Muscle layer of duodenum (tissue), 2 donors: ENCODE measurements around the gene PRPF6.

Experiments
- H3K27ac ChIP-seq: one replicate; pipeline ENCODE4 v1.7.0; 2013; ENCODE audit warnings: mild to moderate bottlenecking, low read length
- H3K27me3 ChIP-seq: one replicate; pipeline ENCODE4 v1.7.0; 2013; ENCODE audit warnings: low read depth, mild to moderate bottlenecking, control low read depth, low read length
- H3K36me3 ChIP-seq, 2 donors: one replicate each; pipeline ENCODE4 v1.7.0; 2013; ENCODE audit warnings: low read length in 2 of 2, control low read depth in 1 of 2, mild to moderate bottlenecking in 1 of 2; ENCODE audit not compliant: insufficient read depth in 2 of 2, control insufficient read depth in 1 of 2
- H3K4me1 ChIP-seq, 2 donors: one replicate each; pipeline ENCODE4 v1.7.0; 2013; ENCODE audit warnings: low read length in 2 of 2, mild to moderate bottlenecking in 2 of 2, control low read depth in 1 of 2, moderate library complexity in 1 of 2; ENCODE audit not compliant: insufficient read depth in 2 of 2, control insufficient read depth in 1 of 2
- H3K4me3 ChIP-seq, 2 donors: one replicate each; pipeline ENCODE4 v1.7.0; 2013; ENCODE audit warnings: low read length in 2 of 2, low read depth in 1 of 2, mild to moderate bottlenecking in 1 of 2
- H3K9me3 ChIP-seq, 2 donors: one replicate each; pipeline ENCODE4 v1.7.0; 2013; ENCODE audit warnings: low read length in 2 of 2, control low read depth in 1 of 2, mild to moderate bottlenecking in 1 of 2; ENCODE audit not compliant: control insufficient read depth in 1 of 2
- donor health status: healthy.

PRPF6 gene

DNA sequence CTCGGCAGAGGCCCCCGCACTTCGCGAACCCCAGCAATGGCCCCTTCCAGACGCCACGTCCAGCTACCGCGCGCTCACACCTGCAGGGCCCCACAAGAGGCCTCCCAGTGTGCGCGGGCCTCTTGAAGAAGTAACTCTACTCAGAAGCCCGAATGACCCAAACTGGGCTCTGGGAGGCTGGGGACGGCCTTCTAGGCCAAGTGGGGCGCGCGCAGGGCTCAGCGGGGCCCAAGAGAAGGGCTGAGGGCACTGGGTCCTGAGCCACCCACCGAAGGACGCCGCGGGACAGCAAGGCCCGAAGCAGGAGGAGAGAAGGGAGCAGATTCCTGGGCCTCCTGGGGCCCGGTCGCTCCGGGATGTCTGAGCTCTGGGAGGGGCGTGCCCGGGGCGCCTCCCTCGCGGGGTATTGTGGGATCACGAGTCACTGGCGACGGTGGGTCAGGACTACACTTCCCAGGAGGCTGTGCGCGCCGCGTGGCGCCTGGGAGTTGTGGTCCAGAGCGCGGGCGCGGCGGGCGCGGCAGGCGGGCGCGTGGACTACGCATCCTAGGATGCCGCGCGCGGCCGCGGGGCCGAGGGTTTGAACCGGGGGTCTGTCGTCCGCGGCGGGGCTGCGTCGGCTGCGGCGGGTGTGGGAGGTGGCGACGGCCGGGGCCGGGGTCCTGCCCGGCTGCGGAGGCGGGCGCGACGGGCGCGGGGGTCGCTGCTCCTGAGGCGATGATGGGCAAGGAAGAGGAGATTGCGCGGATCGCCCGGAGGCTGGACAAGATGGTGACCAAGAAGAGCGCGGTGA lies 81.9 kb downstream of the PRPF6 start, which contains the start of gene TCEA2:
Gene TCEA2, plus strand, starts transcription at position 603 of the 793 bp plus-strand sequence. Its CDS starts 115 bp downstream, at position 718.
- H3K4me3 ChIP-seq: peak within 1 kb of the TSS; percentile 59 to 91
- H3K27me3 ChIP-seq: no peaks in the 10 kb centered on the region
- H3K27ac ChIP-seq: no peak within 1 kb of the TSS
- H3K4me1 ChIP-seq: peaks cover 0 to 21% of the 10 kb centered on the region in 2 donors
- no peaks in the 10 kb centered on the region for H3K9me3 ChIP-seq
- H3K36me3 ChIP-seq: no peaks in the 10 kb centered on the region

DNA sequence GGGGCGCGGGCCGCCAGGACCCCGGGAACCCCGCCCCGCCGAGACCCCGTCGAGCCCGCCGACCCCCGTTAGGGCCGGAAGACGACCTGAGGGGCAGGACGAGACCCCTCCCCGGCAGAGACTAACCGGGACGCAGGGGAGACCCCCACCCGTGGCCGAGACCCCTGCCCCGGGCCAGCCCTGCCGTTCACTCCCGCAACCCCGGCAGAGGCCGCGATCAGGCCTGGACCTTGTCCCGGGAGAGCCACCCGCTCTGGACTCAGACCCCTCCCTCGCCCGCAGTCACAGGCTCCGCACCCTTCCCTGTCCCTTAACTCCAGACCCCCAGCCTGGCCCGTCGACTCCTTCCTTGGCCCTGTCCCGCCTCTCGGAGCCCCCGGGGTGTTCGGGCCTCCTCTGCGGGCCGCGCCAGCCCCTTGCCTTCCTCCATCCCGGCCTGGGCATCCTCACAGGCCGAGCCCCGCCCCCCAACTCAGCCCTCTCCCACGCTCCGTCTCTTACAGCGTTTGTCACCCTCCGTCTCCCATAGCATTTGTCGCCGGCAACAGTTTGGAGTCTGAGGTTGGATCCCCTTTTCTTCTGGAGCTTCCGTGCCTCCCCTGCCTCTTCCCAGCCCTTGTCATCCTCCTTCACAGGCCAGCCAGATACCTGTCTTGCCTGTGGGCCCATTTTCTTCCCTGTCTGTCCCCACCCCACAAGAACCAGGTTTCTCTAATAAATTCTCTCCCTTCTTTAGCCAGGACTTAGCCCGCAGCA lies 82.6 kb downstream of the PRPF6 start:
- H3K27ac ChIP-seq: no peak overlapping the region
- H3K27me3 ChIP-seq: no peaks in the 10 kb centered on the region
- no peaks in the 10 kb centered on the region for H3K9me3 ChIP-seq
- peaks cover 0 to 21% of the 10 kb centered on the region in 2 donors for H3K4me1 ChIP-seq
- H3K36me3 ChIP-seq: no peaks in the 10 kb centered on the region
- H3K4me3 ChIP-seq: peak overlapping the region; percentile 59 to 91

DNA sequence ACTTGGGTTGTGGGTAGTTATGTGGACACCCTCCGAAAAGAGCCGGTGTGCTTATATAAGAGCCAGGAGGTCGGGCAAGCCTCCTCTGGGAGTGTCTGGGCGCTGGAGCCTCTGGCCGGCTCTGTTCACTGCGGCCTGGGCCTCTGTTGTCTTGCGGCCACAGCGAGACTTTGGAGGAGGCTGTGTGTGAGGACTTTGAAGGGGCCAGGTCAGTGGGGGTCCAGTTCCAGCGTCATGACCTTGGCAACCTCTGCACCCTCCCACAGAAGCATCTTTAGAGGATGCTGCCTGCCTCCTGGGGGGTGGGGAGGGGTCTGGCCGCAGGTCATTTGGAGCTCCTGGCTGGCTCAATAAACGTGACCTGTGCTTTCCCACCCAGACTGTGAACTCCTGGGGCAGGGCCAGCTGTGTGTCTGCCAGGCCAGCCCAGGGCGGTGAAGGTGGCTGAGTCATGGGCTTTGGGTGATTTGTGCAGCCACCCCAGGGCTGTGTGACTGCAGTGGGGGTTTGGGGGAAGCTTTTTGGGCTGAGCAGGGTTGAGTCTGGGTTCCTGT lies 83.3 kb downstream of the PRPF6 start:
- H3K27ac ChIP-seq: no peak overlapping the region
- no peaks in the 10 kb centered on the region for H3K27me3 ChIP-seq
- peaks cover 0 to 21% of the 10 kb centered on the region in 2 donors for H3K4me1 ChIP-seq
- H3K9me3 ChIP-seq: no peaks in the 10 kb centered on the region
- peak overlapping the region; percentile 59 to 91 for H3K4me3 ChIP-seq
- no peaks in the 10 kb centered on the region for H3K36me3 ChIP-seq

DNA sequence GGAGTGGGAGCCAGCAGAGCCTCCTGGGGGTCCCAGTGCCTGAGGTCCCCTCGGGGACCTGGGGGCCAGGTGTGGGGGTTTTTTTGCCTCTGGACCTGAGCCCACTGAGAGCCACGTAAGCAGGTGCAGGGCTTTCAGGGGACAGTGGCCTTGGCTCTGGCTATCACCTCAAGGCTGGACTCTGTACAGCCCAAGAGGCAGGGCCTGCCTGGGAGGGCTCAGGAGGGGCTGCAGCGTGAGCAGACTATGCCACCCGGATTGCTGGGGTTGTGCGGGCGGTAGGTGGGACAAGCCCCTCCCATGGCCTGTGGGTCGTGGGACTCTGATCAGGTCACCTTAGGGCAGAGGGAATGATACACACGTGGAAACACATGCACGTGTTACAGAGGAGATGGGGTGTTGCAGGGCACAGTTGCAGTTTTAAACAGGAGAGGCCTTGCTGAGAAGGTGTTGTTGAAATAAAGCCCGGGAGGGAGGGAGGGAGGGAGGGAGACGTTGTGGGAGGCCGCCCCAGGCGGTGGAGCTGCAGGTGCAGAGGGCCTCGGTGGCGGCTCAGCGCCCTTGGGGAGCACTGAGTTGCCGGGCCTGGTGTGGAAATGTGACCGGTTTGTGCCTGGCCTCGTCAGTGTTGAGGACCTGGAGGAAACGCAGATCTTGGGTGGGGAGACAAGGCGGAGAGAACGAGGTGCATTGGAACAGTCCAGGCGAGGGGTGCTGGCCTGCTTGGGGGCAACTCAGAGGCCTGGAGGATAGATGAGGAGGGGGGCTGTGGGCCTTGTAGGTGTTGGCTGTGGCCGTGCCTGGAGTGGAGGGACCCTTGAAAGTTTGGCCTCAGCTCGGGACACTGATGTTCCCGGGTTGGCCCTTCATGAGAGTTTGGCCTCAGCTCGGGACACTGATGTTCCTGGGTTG lies 84.4 kb downstream of the PRPF6 start:
- no peaks in the 10 kb centered on the region for H3K36me3 ChIP-seq
- no peaks in the 10 kb centered on the region for H3K27me3 ChIP-seq
- no peak overlapping the region for H3K4me3 ChIP-seq
- H3K9me3 ChIP-seq: no peaks in the 10 kb centered on the region
- no peak overlapping the region for H3K27ac ChIP-seq
- peaks cover 0 to 21% of the 10 kb centered on the region in 2 donors for H3K4me1 ChIP-seq

DNA sequence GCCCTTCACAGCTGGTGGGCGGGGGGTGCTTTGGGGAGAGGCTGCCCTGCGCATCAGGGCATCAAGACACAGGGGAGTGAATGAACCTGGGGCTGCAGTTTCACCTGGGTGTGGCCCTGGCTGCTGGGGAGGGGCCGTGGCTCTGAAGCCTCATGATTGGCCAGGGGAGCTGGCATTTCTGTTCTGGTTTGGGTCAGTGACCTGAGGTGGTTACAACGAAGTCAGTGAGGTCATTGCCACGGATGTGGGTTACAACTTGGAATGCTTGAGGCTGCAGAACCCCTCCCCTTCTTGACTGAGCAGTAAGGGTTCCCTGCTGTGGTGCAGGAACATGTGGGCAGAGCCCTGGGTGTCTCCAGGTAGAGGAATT lies 85.0 kb downstream of the PRPF6 start:
- H3K27ac ChIP-seq: no peak overlapping the region
- H3K36me3 ChIP-seq: no peaks in the 10 kb centered on the region

DNA sequence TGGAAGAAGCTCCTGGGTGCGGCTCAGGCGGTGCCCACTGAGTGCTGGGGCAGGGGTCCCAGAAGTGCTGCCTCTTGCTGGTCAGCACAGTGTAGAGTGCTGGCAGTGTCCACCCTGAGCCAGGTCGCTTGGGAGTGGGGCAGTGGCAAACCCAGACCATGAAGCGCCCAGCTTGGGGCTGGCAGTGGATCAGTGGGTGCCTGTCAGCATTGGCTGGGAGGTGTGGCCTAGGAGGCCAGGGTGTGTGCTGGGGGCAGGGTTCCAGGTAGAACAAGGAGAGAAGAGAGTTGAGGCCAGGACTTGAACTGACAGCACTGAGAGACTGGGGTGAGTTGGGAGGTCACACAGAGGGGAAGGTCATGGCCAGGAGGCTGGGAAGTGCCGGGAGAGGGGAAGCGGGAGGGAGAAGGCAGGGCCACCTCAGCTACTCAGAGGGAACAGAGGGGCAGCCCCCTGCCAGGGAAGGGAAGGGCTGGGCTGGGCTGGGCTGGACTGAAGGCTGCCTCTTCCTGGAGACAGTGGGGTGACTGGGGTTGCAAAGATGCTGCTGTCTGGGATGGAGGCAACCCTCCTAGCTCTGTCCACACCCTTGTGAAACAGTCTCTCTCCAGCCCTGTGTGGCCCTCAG lies 86.2 kb downstream of the PRPF6 start:
- Histone ChIP-seq H3K27ac (no peak overlapping the region), H3K9me3 (no peaks in the 10 kb centered on the region)

More for the DNA sequence above, 85.0 kb downstream of the PRPF6 start:
- peaks cover 0 to 21% of the 10 kb centered on the region in 2 donors for H3K4me1 ChIP-seq
- H3K27me3 ChIP-seq: no peaks in the 10 kb centered on the region
- no peaks in the 10 kb centered on the region for H3K9me3 ChIP-seq
- no peak overlapping the region for H3K4me3 ChIP-seq

DNA sequence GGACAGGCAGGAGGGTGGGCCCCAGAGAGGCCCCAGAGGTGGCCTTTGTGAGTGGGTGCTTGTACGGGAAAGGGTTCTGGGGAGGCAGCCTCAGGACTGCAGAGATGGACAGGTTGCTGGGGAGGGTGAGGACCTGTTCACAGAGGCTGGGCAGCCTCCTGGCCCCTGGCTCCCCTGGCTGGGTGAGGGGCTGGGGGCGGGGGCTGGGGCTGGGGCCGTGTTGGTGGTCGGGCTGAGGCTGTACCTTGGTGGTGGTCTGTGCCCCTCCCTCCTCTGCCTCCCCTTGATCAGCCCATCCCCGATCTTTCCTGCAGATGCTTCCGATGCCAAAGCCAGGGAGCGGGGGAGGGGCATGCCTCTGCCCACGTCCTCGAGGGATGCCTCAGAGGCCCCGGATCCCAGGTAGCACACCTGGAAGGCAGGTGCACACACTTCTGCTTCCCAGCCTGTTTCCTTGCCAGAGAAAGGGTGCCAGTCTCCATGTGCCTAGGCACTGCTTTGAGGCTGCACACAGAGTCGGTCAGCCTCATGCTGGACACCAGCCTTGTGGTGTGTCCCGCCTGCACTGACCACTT lies 86.9 kb downstream of the PRPF6 start:
- Histone ChIP-seq H3K27me3 (no peaks in the 10 kb centered on the region), H3K36me3 (peaks cover 0 to 15% of the 10 kb centered on the region in 2 donors), H3K9me3 (no peaks in the 10 kb centered on the region), H3K4me1 (peaks cover 0 to 14% of the 10 kb centered on the region in 2 donors), H3K4me3 (no peak overlapping the region), H3K27ac (no peak overlapping the region)

More for the DNA sequence above, 86.2 kb downstream of the PRPF6 start:
- peaks cover 0 to 8% of the 10 kb centered on the region in 2 donors for H3K36me3 ChIP-seq
- H3K4me3 ChIP-seq: no peak overlapping the region
- peaks cover 0 to 19% of the 10 kb centered on the region in 2 donors for H3K4me1 ChIP-seq
- H3K27me3 ChIP-seq: no peaks in the 10 kb centered on the region

DNA sequence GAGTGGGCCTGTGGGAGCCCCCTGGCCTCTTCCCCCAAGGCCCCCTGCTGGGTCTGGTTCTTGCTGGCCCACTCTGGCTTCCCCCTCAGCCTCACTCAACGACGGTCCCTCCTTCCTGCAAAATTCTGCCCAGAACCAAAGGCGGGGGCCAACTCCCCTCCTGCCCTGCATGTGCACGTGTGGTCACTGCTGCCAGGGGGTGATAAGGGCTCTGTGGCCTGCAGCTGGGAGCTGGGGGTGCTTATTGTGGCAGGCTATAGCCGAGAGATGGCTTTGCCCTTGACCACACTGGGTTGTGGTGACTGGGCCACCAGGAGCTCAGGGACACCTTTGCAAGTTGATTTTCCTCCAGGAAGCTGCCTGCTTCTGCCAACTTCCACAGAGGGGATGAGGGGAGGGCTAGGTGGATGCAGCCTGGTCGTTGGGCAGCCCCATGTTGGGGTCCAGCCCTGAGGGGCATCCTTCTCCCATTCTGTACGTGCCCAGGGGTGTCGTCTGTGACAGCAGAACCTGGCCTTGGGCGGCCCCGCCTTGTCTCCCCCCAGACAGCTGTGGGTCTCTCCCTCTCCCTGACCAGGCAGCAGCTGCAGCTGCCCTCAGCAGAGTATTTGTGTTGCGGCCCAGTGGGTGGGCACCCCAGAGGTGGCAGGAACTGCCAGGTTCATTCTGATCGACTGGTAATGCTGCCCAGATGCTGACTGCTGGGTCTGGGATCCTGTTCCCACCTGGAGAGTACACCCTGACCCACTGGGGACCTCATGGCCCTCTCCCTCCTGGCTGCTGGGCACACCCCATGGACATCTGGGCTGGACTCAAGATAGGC lies 87.7 kb downstream of the PRPF6 start:
- no peak overlapping the region for H3K4me3 ChIP-seq
- no peaks in the 10 kb centered on the region for H3K9me3 ChIP-seq
- no peak overlapping the region for H3K27ac ChIP-seq
- H3K36me3 ChIP-seq: peaks cover 0 to 19% of the 10 kb centered on the region in 2 donors
- H3K27me3 ChIP-seq: no peaks in the 10 kb centered on the region
- H3K4me1 ChIP-seq: peaks cover 0 to 12% of the 10 kb centered on the region in 2 donors

DNA sequence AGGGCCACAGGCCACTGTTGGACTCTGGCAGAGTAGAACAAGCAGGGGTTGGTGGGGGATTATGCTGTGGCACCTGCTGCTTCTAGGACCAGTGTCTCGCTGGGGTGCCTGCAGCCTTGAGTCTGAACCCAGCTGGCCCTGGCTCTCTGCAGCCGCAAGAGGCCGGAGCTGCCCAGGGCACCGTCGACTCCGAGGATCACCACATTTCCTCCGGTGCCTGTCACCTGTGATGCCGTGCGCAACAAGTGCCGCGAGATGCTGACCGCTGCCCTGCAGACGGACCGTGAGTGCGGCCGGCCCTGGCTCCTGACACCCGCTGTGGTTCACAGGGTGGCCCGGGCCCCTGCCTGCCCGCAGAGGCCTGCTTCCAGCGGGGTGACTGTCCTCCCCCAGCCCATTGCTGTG lies 88.3 kb downstream of the PRPF6 start:
- Histone ChIP-seq H3K9me3 (no peaks in the 10 kb centered on the region), H3K27ac (no peak overlapping the region), H3K27me3 (no peaks in the 10 kb centered on the region), H3K4me1 (peaks cover 0 to 7% of the 10 kb centered on the region in 2 donors), H3K4me3 (no peak overlapping the region), H3K36me3 (peaks cover 0 to 25% of the 10 kb centered on the region in 2 donors)
